ENCODE measurements around the gene ADGRA1.
A peak's percentile ranks its signal among the peaks of the same experiment; 100 is the strongest.

ADGRA1 gene

GRCh38 chr10:133154411-133154810, 66.7 kb downstream of the ADGRA1 start:
- no peak for DNase-seq

- DNase-seq = no peak
Observed at GRCh38 chr10:133154996-133155778, 67.5 kb downstream of the ADGRA1 start.

GRCh38 chr10:133156674-133157579, 69.2 kb downstream of the ADGRA1 start:
- no peak for DNase-seq

GRCh38 chr10:133157662-133158436, 70.1 kb downstream of the ADGRA1 start:
- DNase-seq = no peak

- DNase-seq = no peak
Observed at GRCh38 chr10:133158437-133158755, 70.7 kb downstream of the ADGRA1 start.

- DNase-seq = no peak
Observed at GRCh38 chr10:133158756-133159610, 71.3 kb downstream of the ADGRA1 start.

- DNase-seq = no peak
Observed at GRCh38 chr10:133159611-133159949, 71.9 kb downstream of the ADGRA1 start.

GRCh38 chr10:133159950-133160825, 72.5 kb downstream of the ADGRA1 start, which contains the start of gene KNDC1:
Gene KNDC1, plus strand, starts transcription at chr10:133160219. Its CDS starts 249 bp downstream, at chr10:133160468.
- DNase-seq = peak; percentile 2 to 17

- DNase-seq = no peak
Observed at GRCh38 chr10:133160826-133161471, 73.2 kb downstream of the ADGRA1 start.

GRCh38 chr10:133161486-133162109, 73.9 kb downstream of the ADGRA1 start:
- no peak for DNase-seq

GRCh38 chr10:133162178-133162909, 74.6 kb downstream of the ADGRA1 start:
- DNase-seq = no peak

GRCh38 chr10:133162910-133163856, 75.5 kb downstream of the ADGRA1 start:
- no peak for DNase-seq

- DNase-seq = no peak
Observed at GRCh38 chr10:133163889-133164815, 76.4 kb downstream of the ADGRA1 start.

- no peak for DNase-seq
Observed at GRCh38 chr10:133164816-133165555, 77.3 kb downstream of the ADGRA1 start.

GRCh38 chr10:133165556-133166503, 78.1 kb downstream of the ADGRA1 start:
- no peak for DNase-seq

Data from CD4-positive, alpha-beta T cell treated with Interleukin-1 beta for 1 hour (primary cell).